Urothelium cell line (cell line): ENCODE results near the gene KCNA2.
A peak's percentile ranks its signal among the peaks of the same experiment; 100 is the strongest.

ENCODE experiments used
- DNase-seq: peaks from one replicate; pipeline ENCODE4 v3.0.0; 2011; ENCODE audit warnings: low spot score, mixed read lengths
- FAIRE-seq: peaks from 2 replicates; lab custom pipeline; 2011; peaks lifted over from hg19 to GRCh38; lab: Jason Lieb, UNC

The KCNA2 gene

DNA sequence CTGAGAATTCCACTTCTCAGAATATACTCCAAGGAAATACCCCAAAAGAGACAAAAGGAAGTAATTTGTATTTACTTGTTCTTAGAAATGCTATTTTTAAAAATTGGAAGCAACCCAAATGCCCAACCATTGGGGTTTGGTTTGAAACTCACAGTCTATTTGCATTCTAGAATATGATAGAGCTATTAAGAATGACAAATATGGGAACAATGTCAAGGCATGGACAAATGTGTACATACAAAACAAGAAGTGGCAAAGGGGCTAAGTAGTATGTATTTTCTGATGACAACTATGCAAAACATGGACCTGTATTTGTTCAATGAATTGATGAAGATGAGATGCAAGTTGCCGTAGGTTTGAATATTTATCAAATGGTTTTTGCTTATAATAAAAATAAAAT lies 32.8 kb downstream of the KCNA2 start:
- DNase-seq (no peak), FAIRE-seq (no peak)

- no peak for DNase-seq
- no peak for FAIRE-seq
These were observed 33.4 kb downstream of the KCNA2 start for GRCh38 chr1:110572751-110573150.

DNA sequence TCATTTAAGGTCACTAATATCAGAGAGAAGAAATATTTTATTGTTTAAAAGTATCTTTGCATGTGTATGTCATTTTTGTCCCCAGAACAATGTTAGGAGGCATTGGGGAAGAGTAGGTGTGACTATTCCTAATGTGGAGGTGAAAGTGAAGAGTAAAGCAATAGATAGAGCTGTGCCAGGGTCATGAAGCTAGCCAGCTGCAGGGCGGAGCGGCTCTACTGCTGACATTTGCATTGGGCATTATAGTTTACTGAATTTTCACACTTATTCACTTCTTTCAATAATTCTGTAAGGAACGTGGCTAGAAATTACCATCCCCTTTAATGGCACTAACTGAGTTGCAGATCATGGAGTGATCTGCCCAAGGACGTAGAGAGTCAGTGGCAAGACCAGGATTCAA lies 35.3 kb downstream of the KCNA2 start:
- DNase-seq (no peak), FAIRE-seq (no peak)

DNA sequence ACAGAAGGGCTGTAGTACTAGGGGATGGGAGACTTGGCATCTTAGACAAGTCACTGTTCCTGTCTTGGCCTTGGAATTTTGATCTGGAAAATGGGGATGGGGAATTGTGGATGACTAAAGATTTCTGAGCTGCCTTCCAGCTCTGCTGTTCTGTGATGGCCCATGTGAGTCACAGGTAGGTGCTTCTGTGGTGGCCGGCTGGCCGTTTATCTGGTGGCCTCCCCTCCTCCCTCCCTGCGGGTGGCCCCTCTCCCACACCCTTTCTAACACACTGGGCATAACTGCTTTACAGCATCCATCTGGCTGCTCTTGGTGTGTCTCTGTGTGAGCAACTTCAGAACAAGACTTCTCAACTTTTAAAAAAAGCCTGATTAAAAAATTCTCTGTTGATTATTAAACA lies 35.9 kb downstream of the KCNA2 start:
- FAIRE-seq = peak; percentile 9
- peak; percentile 35 for DNase-seq

DNA sequence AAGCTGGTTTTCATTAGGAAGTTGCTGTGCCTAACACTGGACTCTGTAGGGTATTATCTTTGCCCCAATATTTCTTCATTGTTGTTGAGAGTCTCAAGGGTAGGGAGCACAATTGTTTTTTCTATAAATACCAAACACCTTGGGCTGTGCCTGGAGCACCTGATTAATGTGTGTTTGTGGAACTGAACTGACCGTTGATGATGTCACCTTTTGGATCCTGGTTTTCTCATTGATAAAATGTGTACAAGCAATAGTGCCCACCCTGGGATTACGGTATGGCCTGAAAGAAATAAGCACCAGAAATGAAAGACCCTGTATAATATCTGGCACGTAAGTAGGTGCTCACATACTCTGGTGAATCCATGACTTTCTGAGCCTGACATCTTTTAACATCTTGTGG lies 39.3 kb downstream of the KCNA2 start:
- no peak for DNase-seq
- FAIRE-seq = no peak

DNA sequence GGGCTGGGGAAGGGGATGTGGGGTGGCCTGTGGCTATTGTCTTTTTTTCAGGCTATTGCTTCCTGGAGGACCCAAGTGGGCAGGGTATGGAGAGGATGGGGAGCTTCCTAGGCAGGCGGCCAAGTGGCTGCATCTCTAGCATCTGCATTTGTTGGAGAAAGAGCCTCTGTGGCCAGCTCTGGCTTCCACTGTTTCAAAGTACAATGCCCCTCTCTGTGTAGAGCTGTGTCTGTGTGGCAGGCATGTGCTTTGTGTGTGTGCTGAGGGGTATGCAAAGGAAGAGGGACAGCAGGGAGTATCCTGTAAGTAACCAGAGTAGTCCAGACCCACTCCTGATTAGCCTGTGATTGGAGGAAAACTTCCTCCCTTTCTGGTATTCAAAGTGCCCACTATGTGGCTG lies 40.6 kb downstream of the KCNA2 start:
- FAIRE-seq = no peak

DNA sequence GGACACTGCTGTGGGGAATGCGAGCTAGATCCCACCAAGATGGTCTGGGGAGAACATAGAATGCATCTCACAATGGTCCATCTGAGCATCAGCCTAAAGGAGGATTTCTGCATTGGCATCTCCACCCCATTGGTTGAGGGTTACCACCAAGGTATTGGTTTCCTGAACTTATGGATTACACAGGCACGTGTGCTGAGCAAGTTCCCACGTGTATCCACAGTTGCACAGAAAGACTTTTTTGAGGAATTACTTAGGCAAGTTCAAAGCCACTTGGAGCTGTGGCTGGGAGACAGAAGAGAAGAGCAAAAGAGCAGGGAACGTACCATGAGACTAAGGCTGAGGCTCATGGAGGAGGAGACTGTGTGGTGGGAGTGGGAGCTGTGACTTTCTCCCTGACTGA lies 43.1 kb downstream of the KCNA2 start:
- FAIRE-seq = no peak
- DNase-seq = no peak

More for the DNA sequence above, 40.6 kb downstream of the KCNA2 start:
- no peak for DNase-seq

- FAIRE-seq (no peak), DNase-seq (no peak)
These were observed 44.6 kb downstream of the KCNA2 start for GRCh38 chr1:110561596-110561995.

GRCh38 chr1:110559157-110559556 lies 47.0 kb downstream of the KCNA2 start:
- FAIRE-seq (no peak), DNase-seq (no peak)

DNA sequence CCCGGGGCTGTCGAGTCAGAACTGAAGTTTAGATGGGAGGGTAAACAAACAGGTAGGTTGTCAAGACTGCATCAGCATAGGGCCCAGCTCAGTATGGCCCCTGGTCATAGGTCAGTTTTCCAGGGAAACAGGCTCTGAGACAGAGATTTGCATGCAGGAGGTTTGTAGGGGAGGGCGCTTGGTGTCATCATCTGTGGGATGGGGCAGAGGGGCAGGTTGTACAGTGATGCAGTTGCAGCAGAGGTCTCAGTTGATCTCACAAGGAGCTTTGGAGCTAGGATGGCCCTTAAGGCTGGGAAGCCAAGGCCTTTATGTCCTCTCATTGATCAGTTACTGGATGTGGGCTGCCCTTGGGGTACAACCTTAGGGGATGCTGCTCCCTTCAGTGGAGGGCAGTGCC lies 48.7 kb downstream of the KCNA2 start:
- DNase-seq (no peak), FAIRE-seq (no peak)

DNA sequence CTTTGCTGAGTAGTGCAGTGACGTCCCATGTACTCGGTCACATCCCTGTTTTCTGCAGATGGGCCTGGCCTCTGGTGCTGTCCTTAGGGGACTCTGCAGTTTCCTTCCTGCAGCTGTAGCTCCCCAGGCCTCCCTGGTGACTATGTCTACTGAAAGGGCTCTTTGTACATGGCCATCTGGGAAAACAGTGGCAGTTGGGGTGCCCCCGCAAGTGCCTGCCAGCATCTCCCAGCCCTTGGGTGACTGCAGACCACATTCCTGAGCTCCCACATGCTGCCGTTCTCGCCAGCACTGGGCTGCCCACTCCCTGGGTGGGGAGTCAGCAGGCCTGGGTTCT lies 49.7 kb downstream of the KCNA2 start:
- DNase-seq = no peak
- no peak for FAIRE-seq

DNA sequence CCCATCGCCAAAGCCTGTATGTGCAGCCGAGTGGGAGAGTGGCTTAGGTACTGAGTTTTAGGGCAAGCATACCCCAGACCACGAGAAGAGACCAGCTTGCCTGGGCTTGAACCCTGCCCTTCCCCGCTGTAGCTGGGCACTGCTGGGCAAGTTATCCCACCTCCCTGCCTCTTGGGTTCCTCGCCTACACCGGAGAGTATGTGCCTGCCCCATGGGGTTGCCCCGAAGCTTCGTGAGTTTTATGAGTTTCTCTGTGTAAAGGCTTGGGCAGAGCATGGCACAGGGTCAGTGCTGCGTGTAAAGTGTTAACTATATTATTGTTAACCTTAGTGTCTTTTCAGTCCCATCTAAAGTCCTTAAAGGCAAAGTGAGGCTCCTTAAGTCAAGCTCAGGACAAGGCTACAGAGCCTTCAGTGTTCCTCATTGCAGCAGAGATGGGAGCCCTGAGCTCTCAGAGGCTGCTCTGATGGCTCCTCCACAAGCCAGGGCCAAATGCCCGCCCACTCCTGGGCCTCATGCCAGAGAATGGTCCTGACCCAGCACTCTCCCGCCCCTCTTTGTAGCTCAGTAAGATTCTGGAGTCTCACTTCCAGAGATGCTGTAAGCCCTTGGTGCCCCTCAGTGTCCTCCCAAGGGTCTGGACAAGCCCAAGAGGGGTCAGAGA lies 50.2 kb downstream of the KCNA2 start:
- DNase-seq (peak; percentile 68), FAIRE-seq (peak; percentile 30)

- peak; percentile 42 for FAIRE-seq
- peak; percentile 79 for DNase-seq
These were observed 51.0 kb downstream of the KCNA2 start for GRCh38 chr1:110554871-110555801.

DNA sequence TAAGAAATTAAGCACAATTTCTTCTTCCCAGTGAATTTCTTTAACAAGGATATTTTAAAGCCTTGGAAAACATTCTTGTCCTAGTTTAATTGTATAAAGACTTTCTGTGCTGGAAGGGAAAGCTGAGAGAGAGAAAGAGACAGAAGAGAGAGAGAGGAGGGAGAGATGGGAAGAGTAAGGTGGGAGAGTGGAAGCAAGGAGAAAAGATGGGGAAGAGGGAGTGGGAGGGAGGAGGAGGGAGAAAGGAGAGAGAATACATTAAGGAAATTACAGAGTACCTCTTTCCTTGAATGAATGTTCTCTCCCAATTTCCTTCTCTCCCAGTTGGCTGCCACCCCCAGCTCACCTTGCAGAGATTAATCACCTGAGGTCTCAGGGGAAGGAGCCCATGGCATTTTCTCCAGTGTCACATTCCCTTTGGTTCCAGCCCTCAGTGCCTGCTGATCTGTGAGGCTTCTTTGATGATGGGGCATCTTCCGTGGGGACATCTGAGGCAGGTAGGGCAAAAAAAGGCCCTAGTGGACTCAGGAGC lies 54.8 kb downstream of the KCNA2 start:
- no peak for DNase-seq
- FAIRE-seq = no peak

DNA sequence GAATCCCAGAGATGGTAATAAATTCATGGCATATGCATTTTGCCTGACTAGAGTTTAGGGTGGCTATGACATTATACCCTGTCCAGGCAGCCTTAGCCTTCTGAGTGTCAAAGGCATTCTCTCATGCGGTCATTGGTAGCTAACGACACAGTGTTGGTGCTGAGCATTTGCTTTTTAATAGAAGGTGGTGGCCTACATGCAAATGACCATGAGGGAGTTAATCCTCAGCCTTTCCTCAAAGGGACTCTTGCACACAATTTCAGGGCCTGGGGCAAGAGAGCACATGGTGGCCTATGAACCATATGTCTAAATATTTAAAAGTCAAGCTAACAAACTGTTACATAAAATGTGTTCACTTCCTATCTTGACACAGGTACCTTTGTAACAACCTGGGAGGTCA lies 56.3 kb downstream of the KCNA2 start:
- DNase-seq (no peak), FAIRE-seq (no peak)

DNA sequence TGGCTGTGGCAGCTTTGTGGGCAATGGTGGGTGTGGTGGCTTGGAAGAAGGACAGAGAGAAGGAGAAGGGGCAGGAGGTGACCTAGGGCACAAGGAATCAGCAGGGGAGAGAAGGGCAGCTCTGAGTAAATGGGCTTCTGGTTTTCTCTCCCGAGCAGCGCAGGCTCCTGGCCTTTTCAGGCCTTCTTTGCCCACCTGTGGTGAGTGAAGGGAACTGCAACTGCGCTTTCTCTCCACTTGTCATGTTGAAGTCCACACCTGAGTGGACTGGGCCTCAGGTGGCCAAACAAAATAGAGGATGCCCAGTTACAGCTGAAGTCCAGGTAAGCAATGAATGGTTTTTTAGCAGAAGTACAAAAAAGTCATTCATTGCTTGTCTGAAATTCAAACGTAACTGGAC lies 57.8 kb downstream of the KCNA2 start:
- no peak for FAIRE-seq
- DNase-seq = peak; percentile 57

DNA sequence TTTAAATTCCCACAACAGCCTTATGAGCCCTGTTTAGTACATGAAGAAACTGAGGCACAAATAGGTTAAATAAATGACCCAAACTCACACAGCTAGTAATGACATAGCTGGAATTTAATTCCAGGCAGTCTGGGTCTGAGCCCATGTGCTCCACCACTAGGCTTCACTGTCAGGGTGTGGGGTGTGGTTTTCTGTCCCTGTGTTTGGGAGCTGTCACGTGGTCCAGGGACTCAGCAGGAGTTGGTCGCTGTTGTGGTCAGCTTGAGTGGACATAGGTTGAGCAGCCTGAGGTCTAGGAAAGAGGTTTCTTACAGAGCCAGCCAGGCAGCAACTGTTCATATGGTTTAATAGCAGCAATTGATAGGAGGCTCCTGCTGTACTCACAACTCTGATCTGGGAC lies 59.1 kb downstream of the KCNA2 start:
- DNase-seq (no peak), FAIRE-seq (peak; percentile 61)

GRCh38 chr1:110545492-110545891 lies 60.7 kb downstream of the KCNA2 start:
- DNase-seq = no peak
- no peak for FAIRE-seq

DNA sequence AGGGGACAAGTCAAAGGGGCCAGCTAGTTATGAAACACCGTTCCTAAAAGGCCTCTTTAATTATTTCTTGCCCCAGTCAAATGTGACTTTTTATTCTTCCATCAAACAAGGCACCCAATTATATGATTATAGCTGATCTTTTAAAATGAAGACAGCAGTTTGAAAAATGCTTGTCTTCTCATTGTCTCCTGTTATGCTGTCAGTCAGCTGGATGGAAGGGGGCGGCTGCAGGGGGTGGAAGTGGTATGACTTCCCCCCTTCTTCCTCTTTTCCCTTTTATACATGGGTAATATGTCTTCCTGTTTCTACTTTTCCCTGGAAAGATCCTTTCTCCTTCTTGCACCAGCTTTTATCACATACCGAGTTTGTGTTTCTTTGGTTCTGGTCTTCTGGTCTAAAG lies 61.4 kb downstream of the KCNA2 start:
- DNase-seq (no peak), FAIRE-seq (no peak)
